HCT116 (cell line): Measurements from ENCODE around the gene AKT3. TPM values are rescaled to one million over a fixed set of nuclear protein-coding genes. Genes with fewer than 3 reads are reported as not detected.

Experiments
- ATAC-seq: fragments of 200-7000 bp; cut with Tn5 transposase; 2 replicates; pipeline ENCODE4 v1.9.1; 2020; ENCODE audit warnings: mild to moderate bottlenecking, moderate library complexity
- BruUV-seq: library from RNA; stranded (reverse); fragments of 400-500 nt; replicated peaks from 2 replicates; lab custom pipeline; 2021; lab: Mats Ljungman, UMichigan
- CTCF ChIA-PET: fragments of 300-600 bp; sonication (Branson Sonifier 250); formaldehyde crosslinking; loops from one replicate; lab custom pipeline; 2021; ENCODE audit warnings: antibody characterized with exemption; lab: Charles Lee
- POLR2A ChIA-PET: fragments of 300-600, 350-600 bp; sonication (Branson Sonifier 250); formaldehyde crosslinking; loops from one replicate; lab custom pipeline; 2021; ENCODE audit warnings: antibody characterized with exemption; lab: Charles Lee
- RAD21 ChIA-PET, 2 experiments: fragments of 300-600 bp; sonication (Branson Sonifier 250); formaldehyde crosslinking; loops; one replicate each; lab custom pipeline; 2023; ENCODE audit warnings: low total read pairs in 2 of 2; ENCODE audit not compliant: uncharacterized antibody in 2 of 2, unreplicated experiment in 2 of 2, low non-redundant PET in 1 of 2; lab: Charles Lee
- DNase-seq: peaks from one replicate; pipeline ENCODE4 v3.0.0-alpha.2; 2010; ENCODE audit warnings: low read depth, low spot score
- H2AFZ ChIP-seq: fragments of 200-600 bp; shearing (Covaris generic), sonication (generic); 2 replicates; pipeline ENCODE4 v1.6.1; 2017; ENCODE audit warnings: low read depth, mixed run types, mixed read lengths, antibody characterized with exemption, low read length; ENCODE audit not compliant: poor library complexity, severe bottlenecking
- H3K27ac ChIP-seq: 2 replicates; pipeline ENCODE4 v1.5.1; 2012; ENCODE audit warnings: low read depth, low read length
- H3K27me3 ChIP-seq: fragments of 200-600 bp; sonication (generic); 2 replicates; pipeline ENCODE4 v1.6.1; 2016; ENCODE audit warnings: mixed run types, low read length, mixed read lengths; ENCODE audit not compliant: insufficient read depth
- H3K36me3 ChIP-seq, 2 experiments: fragments of 200-500 bp in 1 of 2; fragments of 200-600 bp in 1 of 2; sonication (Bioruptor generic) in 1 of 2; sonication (generic) in 1 of 2; 2 replicates each; pipeline versions ENCODE4 v1.5.1 to v1.6.1; 2014 to 2016; ENCODE audit warnings: low read length in 2 of 2, inconsistent platforms in 1 of 2, mixed read lengths in 1 of 2, mixed run types in 1 of 2; ENCODE audit not compliant: insufficient read depth in 2 of 2, control insufficient read depth in 1 of 2
- H3K4me1 ChIP-seq, 2 experiments: fragments of 200-600 bp in 1 of 2; sonication (generic) in 1 of 2; 2 replicates each; pipeline versions ENCODE4 v1.5.1 to v1.6.1; 2012 to 2017; ENCODE audit warnings: low read length in 2 of 2, inconsistent platforms in 1 of 2, mild to moderate bottlenecking in 1 of 2, mixed read lengths in 1 of 2, mixed run types in 1 of 2, moderate library complexity in 1 of 2; ENCODE audit not compliant: insufficient read depth in 2 of 2, control insufficient read depth in 1 of 2
- H3K4me2 ChIP-seq: fragments of 200-600 bp; sonication (generic); 2 replicates; pipeline ENCODE4 v1.6.1; 2017; ENCODE audit warnings: mixed run types, low read length, mixed read lengths
- H3K4me3 ChIP-seq, 2 experiments: fragments of 200-600 bp in 1 of 2; sonication (generic) in 1 of 2; replicated peaks in 1 of 2; 2 replicates each; pipeline ENCODE4 v1.5.1; 2011 to 2016; ENCODE audit warnings: low read length in 2 of 2, control low read depth in 1 of 2, low read depth in 1 of 2, mild to moderate bottlenecking in 1 of 2, mixed read lengths in 1 of 2, mixed run types in 1 of 2
- H3K79me2 ChIP-seq: fragments of 200-600 bp; sonication (generic); 2 replicates; pipeline ENCODE4 v1.6.1; 2017; ENCODE audit warnings: mild to moderate bottlenecking, mixed run types, low read length, moderate library complexity, mixed read lengths; ENCODE audit not compliant: insufficient read depth
- H3K9ac ChIP-seq: fragments of 200-600 bp; sonication (generic); 2 replicates; pipeline ENCODE4 v1.6.1; 2016; ENCODE audit warnings: low read length, mixed read lengths
- H3K9me2 ChIP-seq: fragments of 200-600 bp; sonication (generic), shearing (Covaris generic); 2 replicates; pipeline ENCODE4 v1.6.1; 2017; ENCODE audit warnings: mixed run types, mild to moderate bottlenecking, moderate library complexity; ENCODE audit not compliant: insufficient read depth
- H3K9me3 ChIP-seq, 2 experiments: fragments of 200-500 bp in 1 of 2; fragments of 200-600 bp in 1 of 2; sonication (Bioruptor generic) in 1 of 2; sonication (generic) in 1 of 2; 2 replicates each; pipeline ENCODE4 v1.6.1; 2014 to 2017; ENCODE audit warnings: low read length in 2 of 2, mixed read lengths in 2 of 2, inconsistent platforms in 1 of 2, low read depth in 1 of 2, mild to moderate bottlenecking in 1 of 2, mixed run types in 1 of 2, moderate library complexity in 1 of 2; ENCODE audit not compliant: control insufficient read depth in 1 of 2, insufficient read depth in 1 of 2
- H4K20me1 ChIP-seq: fragments of 200-600 bp; sonication (generic), shearing (Covaris generic); 2 replicates; pipeline ENCODE4 v1.6.1; 2017; ENCODE audit warnings: mixed run types, mild to moderate bottlenecking, moderate library complexity; ENCODE audit not compliant: insufficient read depth
- POLR2A ChIP-seq: IDR thresholded peaks from 2 replicates; pipeline ENCODE4 v1.7.0; 2011; ENCODE audit warnings: borderline replicate concordance; ENCODE audit not compliant: insufficient read depth, insufficient read length; ENCODE audit errors: extremely low read depth
- RAD21 ChIP-seq: IDR thresholded peaks from 2 replicates; pipeline ENCODE4 v1.6.1; 2012; ENCODE audit warnings: low read depth, mild to moderate bottlenecking
- SP1 ChIP-seq: IDR thresholded peaks from 2 replicates; pipeline ENCODE4 v1.6.1; 2012; ENCODE audit warnings: low read depth
- TCF7L2 ChIP-seq: IDR thresholded peaks from 2 replicates; pipeline ENCODE4 v1.7.0; 2011; ENCODE audit warnings: borderline replicate concordance, inconsistent platforms; ENCODE audit not compliant: insufficient read depth, insufficient read length; ENCODE audit errors: extremely low read depth
- ZFX ChIP-seq: fragments of 450-650 bp; IDR thresholded peaks from 2 replicates; pipeline ENCODE4 v1.6.1; 2017
- intact Hi-C: fragments of 100-400 bp; cut with micrococcal nuclease; formaldehyde crosslinking; loops from 2 replicates; pipeline ENCODE4 v1.10.0; 2022
- total RNA-seq: library from RNA; stranded (reverse); gene quantifications from one replicate; pipeline ENCODE4 v1.2.1, GENCODE V29; 2021; ENCODE audit not compliant: unreplicated experiment
- TF ChIP-seq, protein P1 (sequence below): IDR thresholded peaks from 2 replicates; pipeline ENCODE4 v1.6.1; 2011; ENCODE audit warnings: mild to moderate bottlenecking, low read length, moderate library complexity; ENCODE audit not compliant: insufficient replicate concordance; ENCODE audit errors: extremely low read depth
- TF ChIP-seq, protein P2 (sequence below): IDR thresholded peaks from 2 replicates; pipeline ENCODE4 v1.6.1; 2012

AKT3 gene
- total RNA-seq, 1 experiment from 2014 or later: 0.49 TPM

DNA sequence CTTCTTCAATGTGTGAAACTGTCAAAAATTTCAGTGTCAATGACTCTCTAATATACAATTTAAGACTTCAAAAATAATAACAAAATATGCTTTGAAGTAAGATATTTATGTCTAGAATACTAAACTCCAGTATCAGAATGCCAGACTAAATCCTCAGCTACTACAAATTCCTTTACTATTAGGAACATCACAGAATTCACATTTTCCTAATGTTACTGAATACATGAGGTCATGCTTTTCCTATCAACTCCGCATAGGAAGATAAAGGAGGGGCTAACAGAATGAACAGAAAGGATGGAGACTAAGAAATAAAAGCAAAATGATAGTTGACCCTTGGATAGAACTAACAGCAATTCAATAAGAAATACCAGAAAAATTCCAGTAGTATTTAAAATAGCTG lies 301.5 kb downstream of the AKT3 start (continued):
- TF ChIP-seq, protein P1, sequence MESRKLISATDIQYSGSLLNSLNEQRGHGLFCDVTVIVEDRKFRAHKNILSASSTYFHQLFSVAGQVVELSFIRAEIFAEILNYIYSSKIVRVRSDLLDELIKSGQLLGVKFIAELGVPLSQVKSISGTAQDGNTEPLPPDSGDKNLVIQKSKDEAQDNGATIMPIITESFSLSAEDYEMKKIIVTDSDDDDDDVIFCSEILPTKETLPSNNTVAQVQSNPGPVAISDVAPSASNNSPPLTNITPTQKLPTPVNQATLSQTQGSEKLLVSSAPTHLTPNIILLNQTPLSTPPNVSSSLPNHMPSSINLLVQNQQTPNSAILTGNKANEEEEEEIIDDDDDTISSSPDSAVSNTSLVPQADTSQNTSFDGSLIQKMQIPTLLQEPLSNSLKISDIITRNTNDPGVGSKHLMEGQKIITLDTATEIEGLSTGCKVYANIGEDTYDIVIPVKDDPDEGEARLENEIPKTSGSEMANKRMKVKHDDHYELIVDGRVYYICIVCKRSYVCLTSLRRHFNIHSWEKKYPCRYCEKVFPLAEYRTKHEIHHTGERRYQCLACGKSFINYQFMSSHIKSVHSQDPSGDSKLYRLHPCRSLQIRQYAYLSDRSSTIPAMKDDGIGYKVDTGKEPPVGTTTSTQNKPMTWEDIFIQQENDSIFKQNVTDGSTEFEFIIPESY: no peak
- TF ChIP-seq, protein P2, sequence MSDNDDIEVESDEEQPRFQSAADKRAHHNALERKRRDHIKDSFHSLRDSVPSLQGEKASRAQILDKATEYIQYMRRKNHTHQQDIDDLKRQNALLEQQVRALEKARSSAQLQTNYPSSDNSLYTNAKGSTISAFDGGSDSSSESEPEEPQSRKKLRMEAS: no peak
- TF ChIP-seq ZFX (no peak), TCF7L2 (no peak)

DNA sequence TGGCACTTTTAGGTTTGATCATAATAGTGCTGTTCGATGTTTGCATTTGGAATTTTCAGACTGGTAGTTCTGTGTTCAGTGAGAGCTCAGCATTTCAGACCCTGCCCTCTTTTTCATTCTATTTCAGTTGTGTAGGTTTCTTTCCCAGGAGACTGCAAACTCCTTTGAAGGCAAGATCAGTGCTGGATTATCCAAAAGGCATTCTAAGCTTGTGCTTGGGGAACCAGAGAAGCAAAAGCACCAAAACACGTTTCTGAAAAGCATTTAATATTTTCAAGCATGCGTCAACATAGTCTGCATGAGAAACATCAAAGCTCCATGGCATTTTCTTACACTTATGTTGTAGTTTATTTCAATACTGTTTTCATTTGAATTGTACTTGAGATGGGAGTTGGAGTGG lies 302.2 kb downstream of the AKT3 start:
- H3K4me1 ChIP-seq: peaks cover 4 to 17% of the 10 kb centered on the region in 2 experiments; a peak in 2 of 4 replicates
- H3K27me3 ChIP-seq: no peaks in the 10 kb centered on the region
- no peak overlapping the region for H3K27ac ChIP-seq
- no peaks in the 10 kb centered on the region for H3K9me3 ChIP-seq
- H3K9ac ChIP-seq: no peak overlapping the region
- TF ChIP-seq, protein P1: no peak
- no peak for TF ChIP-seq SP1
- TF ChIP-seq RAD21: no peak
- TF ChIP-seq POLR2A: no peak
- no peaks in the 10 kb centered on the region for H3K79me2 ChIP-seq
- RAD21 ChIA-PET: no interaction called here
- no peak overlapping the region for H3K4me3 ChIP-seq
- POLR2A ChIA-PET: no interaction called here
- no peak for DNase-seq
- H2AFZ ChIP-seq: no peak overlapping the region
- H3K9me2 ChIP-seq: no peaks in the 10 kb centered on the region; the same call in 1 of the 2 replicates
- no TSS peak for BruUV-seq
- no peak for ATAC-seq
- H4K20me1 ChIP-seq: no peaks in the 10 kb centered on the region
- H3K4me2 ChIP-seq: no peak overlapping the region
- CTCF ChIA-PET: no interaction called here
- intact Hi-C loops: no loop called here
- no peaks in the 10 kb centered on the region for H3K36me3 ChIP-seq
